HG03060 (cell line): ENCODE measurements around the gene FGD2.
"Not testable (repeated sequence)": the region's sequence is repeated elsewhere in the genome, so short reads cannot be mapped to it uniquely, and the experiment has no call there.

Experiments
- ATAC-seq: cut with Tn5 transposase; IDR thresholded peaks from one replicate; pipeline ENCODE4 v1.9.1; 2021; ENCODE audit warnings: low read depth, moderate number of reproducible peaks; ENCODE audit not compliant: unreplicated experiment

Gene FGD2

DNA sequence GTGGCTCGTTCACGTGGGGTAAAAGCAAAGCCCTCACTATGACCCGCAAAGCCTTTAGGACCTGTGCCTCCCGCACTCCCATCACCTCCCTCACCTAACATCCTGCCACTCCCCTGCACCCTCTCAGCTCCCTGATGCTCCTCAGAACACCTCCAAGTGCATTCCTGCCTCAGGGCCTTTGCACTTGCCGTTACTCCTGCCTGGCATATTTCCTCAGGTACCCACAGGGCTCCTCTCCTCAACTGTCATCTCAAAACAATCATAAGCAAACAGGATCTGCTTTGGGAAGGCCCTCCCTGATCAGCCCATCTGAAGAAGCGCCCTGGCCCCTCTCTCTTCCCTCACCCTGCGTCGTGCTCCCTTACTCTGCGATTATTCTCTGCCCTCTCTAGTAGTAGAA is 49.1 kb downstream of the FGD2 start:
- no peak for ATAC-seq

DNA sequence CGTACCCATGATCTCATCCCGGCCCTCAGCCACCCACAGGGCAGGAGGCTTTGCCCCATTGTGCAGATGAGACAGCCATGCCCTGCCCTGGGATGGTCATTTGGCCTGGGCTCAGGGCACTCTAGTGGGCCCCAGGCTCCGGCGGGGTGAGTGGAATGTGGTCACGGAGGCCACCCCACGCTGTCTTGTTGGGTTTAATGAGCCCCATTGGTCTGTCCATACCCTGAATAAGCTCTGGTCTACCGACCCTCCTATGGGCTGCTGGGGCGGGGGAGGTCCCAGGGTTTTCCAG is 50.6 kb downstream of the FGD2 start:
- ATAC-seq = no peak

DNA sequence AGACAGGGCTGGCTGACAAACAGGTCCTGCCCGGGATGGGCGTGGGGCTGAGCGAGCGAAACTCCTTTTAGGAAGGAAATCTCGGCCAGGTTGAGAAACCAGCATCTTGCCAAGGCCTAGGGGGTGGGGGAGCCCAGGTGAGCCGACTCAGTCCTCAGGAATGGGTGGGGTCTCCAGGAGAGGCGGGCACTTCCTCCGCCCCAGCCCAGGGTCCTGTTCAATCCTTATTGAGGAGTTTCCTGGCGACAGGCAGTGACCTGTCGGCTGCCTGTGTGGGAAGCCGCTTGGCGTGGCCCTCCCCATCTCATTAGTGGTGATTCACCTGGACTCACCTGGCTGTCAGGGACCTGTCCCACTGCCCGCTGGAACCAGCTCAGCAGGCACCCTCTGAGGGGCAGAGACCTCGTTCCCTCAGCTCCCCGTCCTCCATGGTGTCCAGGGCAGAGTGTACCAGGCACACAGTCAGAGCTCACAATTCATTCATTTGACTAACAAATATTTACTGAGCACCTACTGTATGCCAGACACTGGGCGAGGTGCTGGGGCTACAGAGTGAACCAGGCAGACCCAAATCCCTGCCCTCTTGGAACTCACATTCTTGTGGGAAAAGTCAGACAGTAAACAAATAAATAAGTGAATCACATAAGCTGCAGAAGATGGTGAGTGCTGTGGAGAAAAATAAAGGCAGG is 51.1 kb downstream of the FGD2 start:
- no peak for ATAC-seq

DNA sequence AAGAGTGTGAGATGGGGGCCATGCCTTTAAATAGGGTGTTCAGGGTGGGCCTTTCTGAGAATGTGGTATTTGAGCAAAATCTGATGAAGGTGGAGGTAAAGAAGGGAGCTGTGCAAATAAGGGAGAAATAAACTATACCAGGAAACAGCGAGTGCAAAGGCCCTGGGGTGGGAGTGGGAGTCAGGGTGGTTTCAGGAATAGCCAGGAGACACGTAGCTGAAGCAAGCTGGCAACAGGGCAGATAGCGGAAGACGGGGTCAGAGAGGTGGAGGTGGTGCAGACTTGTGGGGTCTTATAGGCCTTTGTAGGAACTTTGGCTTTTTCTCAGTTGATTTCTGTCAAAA is 51.6 kb downstream of the FGD2 start:
- no peak for ATAC-seq

DNA sequence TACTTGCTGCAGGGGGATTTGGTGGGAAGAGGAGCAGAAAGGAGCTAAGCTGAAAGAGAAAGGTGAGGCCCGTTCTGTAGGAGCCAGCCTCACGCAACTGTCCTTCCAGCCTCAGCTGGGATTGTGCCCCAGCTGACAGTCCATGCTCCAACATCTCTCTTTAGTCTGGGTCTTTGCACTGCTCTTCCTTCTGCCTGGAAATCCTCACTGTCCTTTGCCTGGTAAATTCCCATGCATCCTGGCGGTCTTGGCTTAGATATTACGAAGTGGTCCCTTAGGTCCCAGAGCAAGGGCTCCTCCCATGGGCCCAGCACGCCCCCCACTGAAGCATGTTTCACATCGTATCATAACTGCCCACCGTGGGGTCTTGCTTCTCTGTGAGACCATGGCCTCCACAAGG is 52.2 kb downstream of the FGD2 start:
- no peak for ATAC-seq

DNA sequence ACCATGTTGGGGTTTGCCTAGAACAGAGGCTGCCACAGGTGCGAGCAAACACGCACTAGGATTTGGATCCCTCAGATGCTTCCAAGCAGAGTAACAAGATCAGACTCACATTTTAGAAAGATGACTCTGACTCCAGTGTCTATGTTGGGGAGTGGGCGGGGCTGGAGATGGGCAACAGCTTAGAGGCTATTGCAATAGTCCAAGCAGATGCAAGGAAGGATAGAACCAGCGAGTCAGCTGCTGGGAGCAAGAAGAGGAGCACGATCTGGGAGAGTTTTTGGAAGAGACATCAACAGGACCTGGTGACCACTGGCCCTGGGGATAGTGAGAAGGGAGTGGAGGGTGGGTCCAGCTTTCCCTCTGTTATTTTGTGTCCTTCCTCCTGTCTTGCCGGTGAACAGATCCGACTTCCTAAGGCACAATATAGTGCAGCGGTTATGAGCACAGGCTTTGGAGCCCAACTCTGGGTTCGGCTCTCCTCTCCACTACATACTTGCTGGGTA is 52.7 kb downstream of the FGD2 start:
- ATAC-seq = no peak

DNA sequence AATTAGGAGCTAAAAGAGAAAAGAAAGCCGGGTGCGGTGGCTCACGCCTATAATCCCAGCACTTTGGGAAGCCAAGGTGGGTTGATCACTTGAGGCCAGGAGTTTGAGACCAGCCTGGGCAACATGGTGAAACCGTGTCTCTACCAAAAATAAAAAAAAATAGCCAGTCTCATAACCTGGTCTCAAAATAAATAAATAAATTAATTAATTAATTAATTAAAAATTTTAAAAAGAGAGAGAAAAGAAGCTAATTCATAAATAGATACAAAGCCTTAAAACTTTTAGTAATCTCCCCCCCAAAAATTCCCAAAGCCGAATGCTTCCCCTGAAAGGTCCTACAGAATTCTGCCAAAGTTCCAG is 53.5 kb downstream of the FGD2 start:
- not testable (repeated sequence) for ATAC-seq

DNA sequence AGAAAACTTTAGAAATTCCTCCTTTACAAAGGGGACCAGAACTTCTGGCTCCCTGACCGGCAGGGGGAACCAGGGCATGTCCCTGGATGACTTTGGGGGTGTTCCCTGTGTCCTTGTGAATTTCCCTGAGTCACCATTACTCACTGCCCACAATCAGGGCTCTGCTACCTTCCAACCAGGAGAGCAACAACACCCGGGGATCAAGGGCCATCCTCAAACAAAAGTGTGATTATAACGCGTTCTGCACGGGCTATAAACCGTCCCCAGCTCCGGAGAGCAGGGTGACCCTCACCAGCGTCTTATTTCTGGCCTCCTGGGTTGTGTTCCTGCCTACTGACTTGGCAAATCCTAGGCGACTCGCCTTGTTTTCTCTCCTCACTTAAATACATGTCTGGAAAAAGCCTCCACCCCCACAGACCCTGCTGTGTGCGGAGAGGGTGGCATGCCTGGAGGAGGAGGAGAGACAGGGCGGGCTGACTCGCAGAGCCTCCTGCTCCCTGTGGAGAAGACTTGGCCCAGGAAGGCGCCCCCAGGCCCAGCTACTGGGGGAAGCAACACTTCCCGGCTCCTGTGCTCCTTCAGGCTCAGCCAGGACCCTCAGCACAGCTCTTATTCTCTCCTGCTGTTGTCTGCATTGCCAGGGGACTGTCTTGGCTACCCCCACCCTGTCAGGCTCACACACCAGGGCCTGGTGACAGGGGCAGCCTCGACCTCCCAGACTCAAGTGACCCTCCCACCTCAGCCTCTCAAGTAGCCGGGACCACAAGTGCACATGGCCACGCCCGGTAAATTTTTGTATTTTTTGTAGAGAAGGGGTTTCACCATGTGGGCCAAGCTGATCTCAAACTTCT is 54.1 kb downstream of the FGD2 start:
- no peak for ATAC-seq

DNA sequence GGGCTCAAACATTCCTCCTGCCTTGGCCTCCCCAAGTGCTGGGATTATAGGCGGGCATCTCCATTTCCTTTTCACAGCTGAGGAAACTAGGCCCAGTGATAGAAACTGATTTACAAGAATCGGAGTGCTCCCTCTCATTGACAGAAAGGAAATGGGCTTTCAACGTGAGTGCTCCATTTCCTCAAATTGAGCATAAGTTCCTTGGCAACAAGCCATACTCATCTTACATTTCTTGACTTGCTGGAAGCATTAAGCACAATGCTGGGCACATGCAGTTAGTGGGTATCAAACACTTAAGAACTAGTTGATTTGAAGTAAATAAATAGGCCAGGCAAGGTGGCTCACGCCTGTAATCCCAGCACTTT is 54.7 kb downstream of the FGD2 start:
- ATAC-seq = no peak

DNA sequence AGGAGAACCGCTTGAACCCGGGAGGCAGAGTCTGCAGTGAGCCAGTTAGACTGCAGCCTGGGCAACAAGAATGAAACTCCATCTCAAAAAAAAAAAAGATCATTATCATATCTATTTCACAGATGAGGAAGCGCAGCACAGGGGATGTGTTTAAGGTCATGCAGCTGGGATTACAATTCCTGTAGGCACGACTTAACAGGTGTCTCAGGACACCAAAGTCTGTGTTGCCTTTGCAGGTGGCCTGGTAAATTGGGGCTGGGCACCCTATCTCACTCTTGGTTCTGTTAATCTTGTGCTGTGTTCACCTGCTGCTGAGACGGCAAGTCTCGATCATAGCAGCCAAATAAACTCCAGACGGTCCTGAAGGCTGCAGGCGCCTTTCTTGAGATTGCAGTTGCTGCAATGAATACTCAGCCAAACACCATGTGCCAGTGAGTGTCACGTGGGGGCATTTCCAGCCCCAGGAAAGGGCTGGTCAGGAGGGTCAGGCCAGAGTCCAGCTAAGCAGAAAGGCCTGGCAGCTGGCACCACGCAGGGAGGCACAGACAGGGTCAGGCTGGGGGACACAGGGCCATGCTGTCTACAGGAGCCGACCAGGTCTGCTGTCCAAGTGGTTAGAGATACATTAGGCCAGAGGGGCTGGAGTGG is 55.8 kb downstream of the FGD2 start:
- ATAC-seq = no peak

DNA sequence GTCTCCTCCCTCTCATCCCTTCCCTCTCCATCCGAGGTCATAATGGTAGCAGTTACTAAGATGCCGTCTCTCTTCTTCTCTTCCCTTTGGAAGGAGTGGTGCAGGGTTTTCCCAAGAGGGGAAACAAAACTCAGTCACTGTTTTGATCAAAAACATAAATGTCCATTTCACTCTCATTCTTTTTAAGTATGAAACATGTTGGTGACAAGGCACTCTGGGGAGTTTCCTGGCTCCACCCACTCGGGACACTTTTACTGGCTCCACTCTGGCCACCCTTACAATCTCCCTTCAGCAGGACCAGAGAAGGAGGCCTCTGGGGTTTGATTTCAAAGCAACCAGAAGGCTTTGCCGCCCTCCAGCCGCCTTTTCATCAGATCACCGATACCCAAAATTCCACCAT is 57.0 kb downstream of the FGD2 start:
- no peak for ATAC-seq

DNA sequence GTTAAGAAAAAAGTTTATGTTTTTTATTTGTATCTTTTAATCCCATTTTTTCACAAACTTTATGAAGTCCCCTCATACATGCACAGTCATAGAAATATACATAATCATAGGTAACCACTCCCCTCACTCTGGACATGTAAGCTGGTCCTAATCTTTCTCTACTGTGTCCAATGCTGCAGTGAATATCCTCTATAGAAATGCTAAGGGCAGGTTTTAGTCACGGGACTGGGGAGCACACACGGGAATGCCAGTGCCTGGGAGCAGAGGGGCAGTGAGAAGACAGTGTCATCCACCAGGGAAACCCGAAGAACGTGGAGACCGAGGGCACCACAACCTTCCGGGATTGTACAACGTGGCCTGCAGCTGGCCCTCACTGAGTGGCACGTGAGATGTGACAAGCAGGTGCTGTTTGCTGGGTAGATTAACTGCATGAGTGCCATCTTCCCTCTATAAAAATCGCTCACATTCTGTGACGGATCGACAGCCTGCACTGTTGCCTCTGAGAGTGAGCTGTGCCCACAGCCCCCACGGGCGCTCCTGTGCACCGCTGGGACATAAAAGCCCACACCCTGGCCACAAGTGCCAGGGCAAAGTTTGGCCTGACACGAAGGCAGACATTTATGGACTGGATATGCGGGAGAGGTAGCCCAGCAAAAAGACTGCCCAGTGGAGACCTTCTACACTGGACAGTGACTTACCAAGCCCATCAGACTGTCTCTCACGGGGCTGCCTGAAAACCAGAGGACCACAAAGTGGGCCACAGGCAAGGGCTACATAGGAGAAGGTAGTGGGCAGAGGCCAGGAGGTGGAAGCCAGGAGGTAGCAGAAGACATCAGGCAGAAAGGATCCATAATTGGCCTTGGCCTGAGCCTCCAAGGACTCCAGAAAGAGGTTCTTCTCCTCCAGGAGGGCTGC is 63.2 kb downstream of the FGD2 start:
- ATAC-seq = no peak

DNA sequence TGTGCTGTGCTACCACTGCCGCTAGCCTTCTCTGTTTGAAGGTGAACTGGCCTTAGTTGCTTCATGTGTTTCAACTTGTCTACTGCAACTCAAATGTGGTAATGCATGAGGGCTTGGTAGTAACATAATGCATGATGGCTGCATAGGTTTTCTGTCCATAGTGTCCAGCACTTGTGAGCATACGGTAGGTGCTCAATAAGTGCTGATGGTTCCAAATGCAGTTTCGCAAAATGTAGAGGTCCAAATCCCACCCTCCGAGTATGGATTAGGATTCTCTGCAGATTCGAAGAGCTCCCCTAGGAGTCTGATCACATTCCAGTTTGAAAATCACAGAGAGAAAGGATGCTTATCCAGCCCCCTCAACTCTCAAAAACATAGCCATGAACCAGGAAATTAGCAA is 64.2 kb downstream of the FGD2 start:
- no peak for ATAC-seq

DNA sequence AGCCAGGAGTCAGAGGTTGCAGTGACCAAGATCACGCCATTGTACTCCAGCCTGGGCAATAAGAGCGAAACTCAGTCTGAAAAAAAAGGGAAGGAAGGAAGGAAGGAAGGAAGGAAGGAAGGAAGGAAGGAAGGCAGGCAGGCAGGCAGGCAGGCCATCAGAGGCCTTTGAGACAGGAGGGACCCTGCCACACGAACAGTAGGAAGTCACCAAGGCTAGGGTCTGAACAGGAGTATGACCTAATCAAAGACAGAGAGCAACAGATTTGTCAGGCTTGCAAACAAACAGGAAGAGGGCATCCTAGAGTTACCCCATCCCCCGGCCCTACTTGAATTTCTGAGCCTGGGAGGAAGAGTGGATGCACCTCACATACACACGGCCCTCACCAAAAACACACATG is 67.1 kb downstream of the FGD2 start:
- no peak for ATAC-seq

DNA sequence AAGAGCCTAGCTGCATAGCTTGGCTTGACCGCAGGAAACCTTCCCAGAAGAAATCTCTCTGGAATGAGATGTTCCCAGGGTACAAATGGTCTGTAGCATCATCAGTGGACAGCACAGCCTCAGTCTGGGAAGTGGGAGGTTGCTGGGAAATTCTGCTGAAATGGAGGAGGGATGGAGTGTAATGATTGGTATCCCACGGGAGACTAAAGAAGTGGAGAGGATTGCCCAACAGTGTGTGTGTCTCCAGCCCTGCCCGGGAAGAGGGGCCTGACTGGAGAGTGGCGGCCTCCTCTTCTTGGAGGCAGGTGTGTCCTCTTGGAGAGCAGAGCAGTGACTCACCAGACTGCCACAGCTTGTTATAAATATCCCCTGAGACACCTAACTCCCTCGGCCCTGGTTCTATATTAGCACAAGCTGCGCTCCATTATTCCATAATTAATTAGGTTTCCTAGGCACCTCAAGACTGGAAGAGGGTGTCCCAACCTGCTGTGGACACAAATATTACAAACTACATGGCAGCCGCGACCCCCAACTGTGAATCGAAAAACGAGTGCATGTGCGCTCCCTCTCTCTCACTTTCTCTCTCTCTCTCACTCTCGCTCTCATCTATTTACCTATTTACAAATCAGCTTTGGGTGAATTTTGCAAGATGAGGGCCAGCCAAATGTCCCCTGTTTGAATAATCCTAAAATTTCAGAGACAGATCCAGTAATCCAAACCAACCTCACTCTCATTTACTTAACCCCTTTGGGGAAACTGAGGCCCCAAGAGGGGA is 68.8 kb downstream of the FGD2 start:
- no peak for ATAC-seq

DNA sequence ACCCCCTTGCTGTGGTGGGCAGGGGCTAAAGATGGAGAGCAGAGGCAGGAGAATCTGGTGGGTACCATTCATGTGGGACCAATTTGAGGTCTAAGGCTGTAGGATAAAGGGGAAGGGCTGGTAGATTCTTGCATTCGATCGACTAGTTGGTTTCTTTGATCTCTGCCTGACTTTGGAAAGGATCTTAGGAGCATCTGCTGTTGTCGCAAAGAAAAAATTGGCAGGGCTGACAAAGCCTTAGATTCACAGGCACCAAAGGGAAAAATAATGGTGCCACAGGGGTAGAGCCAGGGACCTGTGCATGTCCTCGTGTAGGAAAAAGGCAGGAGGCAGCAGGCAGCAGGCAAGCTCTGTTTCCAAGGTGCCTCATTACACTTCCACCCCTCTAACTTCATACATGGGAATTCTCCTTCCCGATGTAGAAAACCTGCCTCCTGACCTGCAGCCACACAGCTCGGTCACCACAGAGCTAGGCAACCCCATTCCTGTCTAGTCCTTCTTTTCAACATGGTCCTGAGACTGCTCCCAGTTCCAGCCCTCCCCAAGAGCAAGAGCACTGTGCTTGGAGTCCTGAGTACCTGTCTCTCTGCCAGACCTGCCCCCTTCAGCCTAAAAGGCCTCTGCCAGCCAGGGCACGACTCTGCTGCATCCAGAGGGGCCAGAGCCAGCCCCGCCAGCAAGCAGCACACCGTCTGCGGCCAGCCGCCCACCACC is 71.9 kb downstream of the FGD2 start:
- ATAC-seq = no peak

DNA sequence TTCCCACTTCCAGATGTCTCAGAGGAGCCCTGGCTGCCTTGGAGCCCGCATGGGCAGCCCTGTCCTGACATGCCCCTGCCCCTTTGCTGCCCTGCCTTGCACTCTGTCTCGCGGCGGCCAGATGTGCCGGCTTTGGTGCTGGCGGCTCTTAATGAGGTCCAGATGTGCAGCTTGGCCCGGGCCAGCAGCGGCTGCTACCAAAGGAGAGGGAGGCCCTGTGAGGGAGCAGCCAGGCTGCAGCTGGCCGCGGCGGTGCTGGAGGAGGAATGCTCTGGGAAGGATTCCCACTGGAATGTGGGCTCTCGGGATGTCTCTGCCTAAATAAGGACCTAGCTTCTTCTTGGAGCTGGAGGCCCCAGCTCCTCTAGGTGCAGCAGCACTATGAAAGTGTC is 72.4 kb downstream of the FGD2 start:
- no peak for ATAC-seq
